Loucy (cell line): ENCODE data around the gene SKI.
"Not testable (repeated sequence)": the region's sequence is repeated elsewhere in the genome, so short reads cannot be mapped to it uniquely, and the experiment has no call there.

ENCODE experiments used
- H2AFZ ChIP-seq: fragments of 200-600 bp; sonication (generic); 2 replicates; pipeline ENCODE4 v1.6.0; 2016; ENCODE audit warnings: antibody characterized with exemption, mild to moderate bottlenecking, low read length, moderate library complexity
- H3F3A ChIP-seq: fragments of 200-600 bp; 2 replicates; pipeline ENCODE4 v1.6.0; 2016; ENCODE audit warnings: antibody characterized with exemption, low read depth, mild to moderate bottlenecking
- H3K27me3 ChIP-seq: fragments of 200-600 bp; sonication (generic); 2 replicates; pipeline ENCODE4 v1.6.1; 2014; ENCODE audit warnings: low read length, mild to moderate bottlenecking; ENCODE audit not compliant: insufficient read depth, poor library complexity, severe bottlenecking
- H3K36me3 ChIP-seq: fragments of 200-600 bp; sonication (generic); 2 replicates; pipeline ENCODE4 v1.6.1; 2016; ENCODE audit warnings: low read length; ENCODE audit not compliant: insufficient read depth
- H3K4me1 ChIP-seq: fragments of 200-600 bp; sonication (generic); 2 replicates; pipeline ENCODE4 v1.5.1; 2014; ENCODE audit warnings: low read length, mild to moderate bottlenecking; ENCODE audit not compliant: insufficient read depth, poor library complexity, severe bottlenecking
- H3K4me2 ChIP-seq: fragments of 200-600 bp; sonication (generic); 2 replicates; pipeline ENCODE4 v1.6.0; 2014; ENCODE audit warnings: antibody characterized with exemption, low read length, low read depth, mild to moderate bottlenecking; ENCODE audit not compliant: poor library complexity, severe bottlenecking
- H3K4me3 ChIP-seq: fragments of 200-600 bp; sonication (generic); 2 replicates; pipeline ENCODE4 v1.5.1; 2014; ENCODE audit warnings: low read length, mild to moderate bottlenecking, mixed read lengths; ENCODE audit not compliant: poor library complexity, severe bottlenecking
- H3K79me2 ChIP-seq: fragments of 200-600 bp; sonication (generic); 2 replicates; pipeline ENCODE4 v1.6.1; 2014; ENCODE audit warnings: low read length; ENCODE audit not compliant: insufficient read depth
- H3K9ac ChIP-seq: fragments of 200-600 bp; sonication (generic); 2 replicates; pipeline ENCODE4 v1.6.0; 2014; ENCODE audit warnings: mild to moderate bottlenecking, low read depth, low read length, moderate library complexity; ENCODE audit not compliant: poor library complexity, severe bottlenecking
- H3K9me2 ChIP-seq: fragments of 200-600 bp; sonication (generic); replicated peaks from 2 replicates; pipeline ENCODE4 v1.6.1; 2016; ENCODE audit warnings: low read depth, low read length, mixed read lengths
- H3K9me3 ChIP-seq: fragments of 200-600 bp; sonication (generic); 2 replicates; pipeline ENCODE4 v1.6.1; 2014; ENCODE audit warnings: mild to moderate bottlenecking, antibody characterized with exemption, low read length, low read depth; ENCODE audit not compliant: insufficient read depth
- H4K20me1 ChIP-seq: fragments of 200-600 bp; sonication (generic); 2 replicates; pipeline ENCODE4 v1.6.0; 2014; ENCODE audit warnings: antibody characterized with exemption, low read length, mild to moderate bottlenecking; ENCODE audit not compliant: insufficient read depth, poor library complexity, severe bottlenecking
- EZH2phosphoT487 ChIP-seq: fragments of 200-600 bp; IDR thresholded peaks from 2 replicates; pipeline ENCODE4 v1.6.1; 2018; ENCODE audit warnings: antibody characterized with exemption, mild to moderate bottlenecking, moderate library complexity, borderline replicate concordance
- TF ChIP-seq, protein P1 (sequence below): fragments of 200-600 bp; sonication (generic); conservative IDR thresholded peaks from 2 replicates; pipeline ENCODE4 v1.5.1; 2014; ENCODE audit warnings: mild to moderate bottlenecking, antibody characterized with exemption, low read length

The SKI gene

DNA sequence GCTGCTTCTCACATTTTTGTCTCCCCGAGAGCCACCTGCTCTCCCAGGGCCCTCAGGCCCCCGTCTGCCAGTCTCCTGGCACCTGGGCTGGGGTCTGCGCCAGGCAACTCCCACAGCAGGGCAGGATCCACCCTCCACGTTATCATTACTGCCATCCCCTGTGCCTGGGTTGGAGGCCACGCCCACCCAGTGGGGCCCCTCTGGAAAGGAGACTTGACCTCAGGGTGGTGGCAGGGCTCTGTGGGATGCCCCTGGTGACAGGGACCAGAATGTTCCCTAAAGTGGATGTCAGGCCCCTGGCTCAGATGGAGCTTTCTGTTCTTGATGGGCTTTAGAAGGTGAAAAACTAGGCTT is 66.6 kb downstream of the SKI start:
- H3K9me2 ChIP-seq = no peaks in the 10 kb centered on the region
- no peak overlapping the region for H2AFZ ChIP-seq
- H3K79me2 ChIP-seq = peaks cover 94% of the 10 kb centered on the region
- H3K4me3 ChIP-seq = no peak overlapping the region
- no peak overlapping the region for H3K9ac ChIP-seq
- H3K36me3 ChIP-seq = no peaks in the 10 kb centered on the region
- no peaks in the 10 kb centered on the region for H3F3A ChIP-seq
- no peak for TF ChIP-seq EZH2phosphoT487
- TF ChIP-seq, protein P1, sequence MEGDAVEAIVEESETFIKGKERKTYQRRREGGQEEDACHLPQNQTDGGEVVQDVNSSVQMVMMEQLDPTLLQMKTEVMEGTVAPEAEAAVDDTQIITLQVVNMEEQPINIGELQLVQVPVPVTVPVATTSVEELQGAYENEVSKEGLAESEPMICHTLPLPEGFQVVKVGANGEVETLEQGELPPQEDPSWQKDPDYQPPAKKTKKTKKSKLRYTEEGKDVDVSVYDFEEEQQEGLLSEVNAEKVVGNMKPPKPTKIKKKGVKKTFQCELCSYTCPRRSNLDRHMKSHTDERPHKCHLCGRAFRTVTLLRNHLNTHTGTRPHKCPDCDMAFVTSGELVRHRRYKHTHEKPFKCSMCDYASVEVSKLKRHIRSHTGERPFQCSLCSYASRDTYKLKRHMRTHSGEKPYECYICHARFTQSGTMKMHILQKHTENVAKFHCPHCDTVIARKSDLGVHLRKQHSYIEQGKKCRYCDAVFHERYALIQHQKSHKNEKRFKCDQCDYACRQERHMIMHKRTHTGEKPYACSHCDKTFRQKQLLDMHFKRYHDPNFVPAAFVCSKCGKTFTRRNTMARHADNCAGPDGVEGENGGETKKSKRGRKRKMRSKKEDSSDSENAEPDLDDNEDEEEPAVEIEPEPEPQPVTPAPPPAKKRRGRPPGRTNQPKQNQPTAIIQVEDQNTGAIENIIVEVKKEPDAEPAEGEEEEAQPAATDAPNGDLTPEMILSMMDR = no peak
- H3K9me3 ChIP-seq = no peaks in the 10 kb centered on the region
- H3K4me2 ChIP-seq = peak overlapping the region; percentile 20
- peaks cover 26% of the 10 kb centered on the region for H4K20me1 ChIP-seq
- H3K4me1 ChIP-seq = peaks cover 51% of the 10 kb centered on the region
- no peaks in the 10 kb centered on the region for H3K27me3 ChIP-seq

DNA sequence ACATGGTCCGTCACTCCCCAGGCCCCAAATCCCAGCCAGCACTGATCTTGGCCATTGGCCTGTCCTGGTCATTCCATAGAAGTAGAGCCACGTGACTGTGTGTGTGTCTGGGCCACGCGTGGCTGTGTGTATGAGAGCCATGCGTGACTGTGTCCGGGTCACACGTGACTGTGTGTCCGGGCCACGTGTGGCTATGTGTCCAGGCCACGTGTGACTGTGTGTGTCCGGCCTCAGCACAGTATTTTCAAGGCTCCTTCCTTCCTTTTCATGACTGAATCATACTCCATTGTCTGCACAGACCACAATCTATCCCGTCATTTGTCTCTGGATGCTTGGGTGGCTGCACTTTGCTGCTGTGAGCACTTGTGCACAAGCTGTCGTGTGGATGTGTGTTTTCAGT is 67.4 kb downstream of the SKI start:
- Histone ChIP-seq H2AFZ (no peak overlapping the region), H3K27me3 (no peaks in the 10 kb centered on the region), H3K9ac (no peak overlapping the region), H3K9me2 (no peaks in the 10 kb centered on the region), H3K36me3 (no peaks in the 10 kb centered on the region), H3K79me2 (peaks cover 90% of the 10 kb centered on the region), H3K4me3 (no peak overlapping the region), H3F3A (peaks cover 7% of the 10 kb centered on the region), H3K4me2 (no peak overlapping the region), H3K4me1 (peaks cover 51% of the 10 kb centered on the region), H4K20me1 (peaks cover 21% of the 10 kb centered on the region), H3K9me3 (no peaks in the 10 kb centered on the region)
- no peak for TF ChIP-seq EZH2phosphoT487
- TF ChIP-seq, protein P1 = no peak

DNA sequence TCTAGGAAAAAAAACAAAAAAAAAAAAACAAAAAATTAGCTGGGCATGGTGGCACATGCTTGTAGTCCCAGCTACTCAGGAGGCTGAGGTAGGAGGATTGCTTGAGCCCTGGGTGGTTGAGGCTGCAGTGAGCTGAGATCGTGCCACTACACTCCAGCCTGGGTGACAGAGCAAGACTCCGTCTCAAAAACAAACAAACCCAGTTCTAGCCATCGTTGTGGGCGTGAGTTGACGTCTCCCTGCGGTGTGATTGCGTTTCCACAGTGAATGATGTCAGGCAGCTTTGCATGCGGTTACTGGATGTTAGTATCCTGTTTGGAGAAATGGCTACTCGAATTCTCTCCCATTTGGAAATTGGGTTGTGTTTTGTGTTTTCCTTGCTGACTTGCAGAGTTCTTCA is 68.1 kb downstream of the SKI start:
- Histone ChIP-seq H3K79me2 (peaks cover 86% of the 10 kb centered on the region), H4K20me1 (peaks cover 16% of the 10 kb centered on the region), H3K4me1 (peaks cover 49% of the 10 kb centered on the region)

DNA sequence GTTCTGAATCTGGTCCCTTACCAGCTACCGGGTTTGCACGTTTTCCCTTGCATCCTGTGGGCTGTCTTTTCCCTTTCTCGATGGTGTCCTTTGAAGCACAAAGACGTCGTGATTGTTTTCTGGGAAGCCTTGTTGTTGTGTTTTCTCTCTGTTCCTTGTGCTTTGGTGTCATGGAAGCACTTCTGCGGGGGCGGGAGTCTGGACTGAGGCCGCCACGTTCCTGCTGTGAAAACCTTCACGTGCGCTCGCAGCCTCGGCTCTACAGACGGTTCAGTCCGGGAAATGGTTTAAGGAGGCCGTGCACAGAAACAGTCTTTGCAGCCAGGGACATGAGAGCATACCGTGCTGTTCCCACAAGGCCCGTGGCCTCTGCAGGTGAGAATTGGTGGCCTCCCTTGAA is 68.5 kb downstream of the SKI start:
- H2AFZ ChIP-seq = no peak overlapping the region
- H4K20me1 ChIP-seq = peaks cover 14% of the 10 kb centered on the region
- H3K9me3 ChIP-seq = no peaks in the 10 kb centered on the region
- H3K27me3 ChIP-seq = no peaks in the 10 kb centered on the region
- no peak overlapping the region for H3K9ac ChIP-seq
- H3K4me2 ChIP-seq = no peak overlapping the region
- peaks cover 82% of the 10 kb centered on the region for H3K79me2 ChIP-seq
- peaks cover 49% of the 10 kb centered on the region for H3K4me1 ChIP-seq
- no peak overlapping the region for H3K4me3 ChIP-seq
- H3K36me3 ChIP-seq = no peaks in the 10 kb centered on the region
- no peaks in the 10 kb centered on the region for H3K9me2 ChIP-seq
- H3F3A ChIP-seq = peaks cover 15% of the 10 kb centered on the region
- TF ChIP-seq EZH2phosphoT487 = no peak
- TF ChIP-seq, protein P1 = no peak

More for the DNA sequence above, 68.1 kb downstream of the SKI start:
- not testable (repeated sequence) for H3K36me3 ChIP-seq, H3K27me3 ChIP-seq, H2AFZ ChIP-seq, H3K9ac ChIP-seq, H3K9me2 ChIP-seq, H3K9me3 ChIP-seq, H3K4me3 ChIP-seq, H3K4me2 ChIP-seq
- peaks cover 11% of the 10 kb centered on the region for H3F3A ChIP-seq
